Pancreas (tissue), 10 donors: ENCODE data around the gene LCMT2. TPM values are rescaled to one million over a fixed set of nuclear protein-coding genes. Genes with fewer than 3 reads are reported as not detected.
A peak's percentile ranks its signal among the peaks of the same experiment; 100 is the strongest.

Experiments used
- ATAC-seq, 4 donors: fragments of 200-7000 bp; cut with Tn5 transposase; one replicate each; pipeline versions ENCODE4 v1.8.0 to v1.9.1; 2020; ENCODE audit warnings: mild to moderate bottlenecking in 4 of 4, moderate library complexity in 4 of 4
- DNase-seq, 6 donors: peaks; one replicate each; pipeline ENCODE4 v3.0.0-alpha.2; 2020
- FAIRE-seq: peaks from 2 replicates; lab custom pipeline; 2012; peaks lifted over from hg19 to GRCh38; lab: Jason Lieb, UNC
- H3K27ac ChIP-seq, 4 donors: fragments of 200-600 bp; sonication (generic); 1 replicate in 3 of 4; 2 replicates in 1 of 4; pipeline versions ENCODE4 v1.5.0 to v1.8.0; 2020
- H3K27me3 ChIP-seq, 4 donors: fragments of 200-600 bp; one replicate each; pipeline ENCODE4 v1.8.0; 2021
- H3K36me3 ChIP-seq, 3 donors: fragments of 200-600 bp; sonication (generic) in 1 of 3; one replicate each; pipeline versions ENCODE4 v1.5.0 to v1.8.0; 2020 to 2021
- H3K4me1 ChIP-seq, 3 donors: fragments of 200-600 bp; one replicate each; pipeline ENCODE4 v1.8.0; 2021
- H3K4me3 ChIP-seq, 4 donors: fragments of 200-600 bp; sonication (generic) in 2 of 4; one replicate each; pipeline versions ENCODE4 v1.5.0 to v1.8.0; 2020 to 2021
- H3K9me3 ChIP-seq, 4 donors: fragments of 200-600 bp; one replicate each; pipeline ENCODE4 v1.8.0; 2021
- WGBS, 2 donors: extraction: QIAGEN DNeasy Blood & Tissue Kit; methylation state at CpG; one replicate each; pipeline ENCODE4 v1.1.7; 2013; 5-methylcytosine and 5-hydroxymethylcytosine counted together
- intact Hi-C, 3 donors: fragments of 100-400 bp; cut with DNase I; formaldehyde crosslinking; loops; one replicate each; pipeline versions ENCODE4 v1.11.1 to v1.14.2; 2022
- polyA plus RNA-seq, 2 donors: library from polyadenylated mRNA; stranded (reverse); fragments of 200-250 nt; gene quantifications; one replicate each; pipeline ENCODE4 v1.2.3, GENCODE V29; 2013
- total RNA-seq, 6 donors: library from RNA; stranded (reverse); fragmentation: NEBNext Ultra II Directional in 4 of 6; extraction: Animal tissue kit (Norgen Biotek cat#: 25700) in 4 of 6; gene quantifications; one replicate each; pipeline versions ENCODE4 v1.2.1 to v1.2.4, GENCODE V29; 2021 to 2023
- TF ChIP-seq, protein P1 (sequence below), 4 donors: fragments of 200-600 bp; sonication (generic) in 3 of 4; IDR thresholded peaks; one replicate each; pipeline versions ENCODE4 v1.5.0 to v1.8.0; 2021; ENCODE audit warnings: antibody characterized with exemption in 4 of 4
- donor health status: healthy with polysubstance abuse.
- donor health status: DM: no; HTN: no; CAD: no; lungs with moderate emphysema.
- donor health status: DM: no; HTN: no; CAD: no.
- donor health status: control.
- donor health status: control.
- donor health status: Bipolar disorder and iron deficiency.
- donor health status: DM: yes; HTN: yes; CAD: no.
- donor health status: DM: no; HTN: no; CAD: no.
- donor health status: DM: no; HTN: no; CAD: no.
- donor health status: DM: yes; HTN: yes; CAD: no.

LCMT2 gene
- total and polyA plus RNA-seq, 8 donors = 1.7 to 5.0 (median 3.9) TPM

DNA sequence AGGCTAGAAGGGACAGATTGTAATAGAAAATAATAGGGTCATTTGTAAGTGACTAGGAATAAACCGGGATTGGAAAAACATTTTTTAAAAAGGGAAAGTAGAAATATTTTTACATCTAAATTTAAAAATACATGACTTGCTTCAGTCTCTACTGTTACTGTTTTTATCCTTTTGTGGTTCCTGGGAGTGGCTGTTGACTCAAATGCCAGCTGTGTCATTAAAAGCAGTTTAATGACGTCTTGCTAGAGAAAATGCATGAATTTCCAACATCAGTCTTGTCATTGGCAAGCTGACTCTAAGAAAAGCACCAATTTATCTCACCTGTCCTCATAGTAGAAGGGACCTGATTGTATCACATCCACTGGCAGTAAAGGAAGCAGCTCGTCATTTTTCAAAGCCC lies 16.7 kb upstream of the LCMT2 start:
- Histone ChIP-seq H3K4me3 (no peak overlapping the region), H3K27me3 (no peaks in the 10 kb centered on the region), H3K4me1 (no peaks in the 10 kb centered on the region), H3K27ac (no peak overlapping the region), H3K9me3 (no peaks in the 10 kb centered on the region), H3K36me3 (peaks cover 0 to 9% (median 0%) of the 10 kb centered on the region in 3 donors)
- ATAC-seq (no peak), FAIRE-seq (no peak), DNase-seq (no peak)
- intact Hi-C loops = no loop called here
- TF ChIP-seq, protein P1, sequence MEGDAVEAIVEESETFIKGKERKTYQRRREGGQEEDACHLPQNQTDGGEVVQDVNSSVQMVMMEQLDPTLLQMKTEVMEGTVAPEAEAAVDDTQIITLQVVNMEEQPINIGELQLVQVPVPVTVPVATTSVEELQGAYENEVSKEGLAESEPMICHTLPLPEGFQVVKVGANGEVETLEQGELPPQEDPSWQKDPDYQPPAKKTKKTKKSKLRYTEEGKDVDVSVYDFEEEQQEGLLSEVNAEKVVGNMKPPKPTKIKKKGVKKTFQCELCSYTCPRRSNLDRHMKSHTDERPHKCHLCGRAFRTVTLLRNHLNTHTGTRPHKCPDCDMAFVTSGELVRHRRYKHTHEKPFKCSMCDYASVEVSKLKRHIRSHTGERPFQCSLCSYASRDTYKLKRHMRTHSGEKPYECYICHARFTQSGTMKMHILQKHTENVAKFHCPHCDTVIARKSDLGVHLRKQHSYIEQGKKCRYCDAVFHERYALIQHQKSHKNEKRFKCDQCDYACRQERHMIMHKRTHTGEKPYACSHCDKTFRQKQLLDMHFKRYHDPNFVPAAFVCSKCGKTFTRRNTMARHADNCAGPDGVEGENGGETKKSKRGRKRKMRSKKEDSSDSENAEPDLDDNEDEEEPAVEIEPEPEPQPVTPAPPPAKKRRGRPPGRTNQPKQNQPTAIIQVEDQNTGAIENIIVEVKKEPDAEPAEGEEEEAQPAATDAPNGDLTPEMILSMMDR (IDR thresholded peaks at IDR 0.05) = no peak
- WGBS, 2 donors = 81 to 90% methylated on average over 3 of the region's 3 CpGs

DNA sequence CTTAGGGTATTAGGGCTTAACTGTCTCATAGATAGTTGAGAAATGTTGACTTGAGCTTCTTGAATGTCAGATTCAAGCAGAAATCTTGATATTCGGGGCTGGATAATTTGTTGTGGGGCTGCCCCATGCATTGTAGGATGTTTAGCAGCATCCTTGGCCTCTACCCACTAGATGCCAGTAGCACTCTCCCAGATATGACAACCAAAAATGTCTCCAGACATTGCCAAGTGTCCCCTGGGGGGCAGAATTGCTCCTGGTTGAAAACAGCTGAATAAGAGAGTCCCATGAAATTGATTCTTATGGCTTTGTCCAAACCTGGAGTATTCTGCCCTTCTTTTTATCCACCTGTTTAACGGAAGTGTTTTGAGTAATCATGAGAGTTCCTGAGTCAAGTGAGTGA lies 15.9 kb upstream of the LCMT2 start:
- TF ChIP-seq, protein P1 (IDR thresholded peaks at IDR 0.05) = no peak
- ATAC-seq (no peak), FAIRE-seq (no peak), DNase-seq (no peak)
- intact Hi-C loops = no loop called here
- no peaks in the 10 kb centered on the region for H3K4me1 ChIP-seq
- no peak overlapping the region for H3K4me3 ChIP-seq
- H3K27ac ChIP-seq = no peak overlapping the region
- whole genome bisulfite sequencing, 2 donors = 74 to 85% methylated on average over 2 of the region's 2 CpGs
- H3K27me3 ChIP-seq = no peaks in the 10 kb centered on the region
- H3K9me3 ChIP-seq = no peaks in the 10 kb centered on the region
- H3K36me3 ChIP-seq = peaks cover 0 to 9% (median 0%) of the 10 kb centered on the region in 3 donors

DNA sequence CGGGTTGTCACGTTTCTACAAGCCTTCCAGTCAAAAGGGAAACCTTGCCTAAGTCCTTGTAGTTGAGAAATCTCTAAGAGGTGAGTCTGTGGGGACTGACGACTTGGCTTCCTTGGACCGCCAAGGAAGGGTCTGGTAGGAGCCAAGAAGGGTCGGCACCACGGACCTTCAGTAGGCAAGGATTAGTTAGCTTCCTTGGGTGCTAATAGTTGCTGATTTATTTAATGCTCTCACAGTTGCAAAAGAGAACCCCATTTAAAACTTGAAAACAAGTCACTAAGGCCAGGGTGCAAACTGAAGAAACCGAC lies 361 bp upstream of the LCMT2 start:
- Histone ChIP-seq H3K27ac (peak overlapping the region; percentile 84 to 94 (median 91)), H3K36me3 (no peaks in the 10 kb centered on the region), H3K4me3 (peak overlapping the region; percentile 39 to 90 (median 67)), H3K4me1 (peaks cover 0 to 15% (median 13%) of the 10 kb centered on the region in 3 donors), H3K27me3 (no peaks in the 10 kb centered on the region), H3K9me3 (no peaks in the 10 kb centered on the region)
- ATAC-seq (peak in 1 of 4 donors; percentile 9), FAIRE-seq (no peak), DNase-seq (no peak)
- intact Hi-C loops = no loop called here
- TF ChIP-seq, protein P1 (IDR thresholded peaks at IDR 0.05) = no peak
- whole genome bisulfite sequencing, 2 donors = 3 to 5% methylated on average over 7 of the region's 7 CpGs

DNA sequence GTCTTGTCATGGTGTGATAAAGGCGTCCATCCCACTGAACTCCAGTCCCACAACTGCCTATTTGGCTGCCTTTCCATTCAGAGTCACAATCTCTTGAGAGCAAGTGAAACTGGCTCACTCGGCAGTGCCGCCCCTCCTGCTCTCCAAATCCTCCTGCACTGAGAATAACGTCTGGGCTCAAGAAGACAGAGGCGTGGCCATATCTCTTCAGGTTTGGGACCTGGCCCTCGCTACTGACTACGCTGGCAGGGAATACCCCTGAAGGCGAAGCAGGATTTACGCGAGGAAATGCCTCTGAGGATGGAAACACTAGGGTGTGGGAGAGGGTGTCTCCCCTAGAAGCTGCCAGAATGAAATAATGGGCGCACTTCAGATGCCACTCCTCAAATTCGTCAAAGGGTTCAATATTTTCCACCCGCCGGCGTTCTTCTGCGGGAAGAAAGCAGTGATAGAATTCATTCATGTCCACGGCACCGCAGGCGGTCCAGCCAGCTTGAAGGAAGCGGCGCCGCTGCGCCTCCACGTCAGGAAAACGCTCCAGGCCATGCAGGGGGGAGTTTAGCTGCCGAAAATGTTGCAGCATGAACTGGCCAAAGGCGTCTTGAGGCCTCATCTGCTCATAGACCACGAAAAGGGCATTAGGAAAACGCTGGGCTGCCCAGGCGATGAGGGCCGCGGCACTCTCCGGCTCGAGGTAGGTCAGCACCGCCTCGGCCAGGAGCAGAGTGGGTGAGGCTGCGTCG lies 985 bp downstream of the LCMT2 start:
- FAIRE-seq (no peak), DNase-seq (peak in 1 of 6 donors; percentile 13), ATAC-seq (peak in 3 of 4 donors; percentile 8 to 30 (median 17))
- WGBS, 2 donors = 12% methylated on average over 38 of the region's 38 CpGs
- peak overlapping the region; percentile 39 to 90 (median 67) for H3K4me3 ChIP-seq
- peaks cover 0 to 15% (median 13%) of the 10 kb centered on the region in 3 donors for H3K4me1 ChIP-seq
- TF ChIP-seq, protein P1 (IDR thresholded peaks at IDR 0.05) = no peak
- no peaks in the 10 kb centered on the region for H3K36me3 ChIP-seq
- no peaks in the 10 kb centered on the region for H3K9me3 ChIP-seq
- H3K27ac ChIP-seq = peak overlapping the region; percentile 84 to 94 (median 91)
- intact Hi-C loops = no loop called here
- H3K27me3 ChIP-seq = no peaks in the 10 kb centered on the region

DNA sequence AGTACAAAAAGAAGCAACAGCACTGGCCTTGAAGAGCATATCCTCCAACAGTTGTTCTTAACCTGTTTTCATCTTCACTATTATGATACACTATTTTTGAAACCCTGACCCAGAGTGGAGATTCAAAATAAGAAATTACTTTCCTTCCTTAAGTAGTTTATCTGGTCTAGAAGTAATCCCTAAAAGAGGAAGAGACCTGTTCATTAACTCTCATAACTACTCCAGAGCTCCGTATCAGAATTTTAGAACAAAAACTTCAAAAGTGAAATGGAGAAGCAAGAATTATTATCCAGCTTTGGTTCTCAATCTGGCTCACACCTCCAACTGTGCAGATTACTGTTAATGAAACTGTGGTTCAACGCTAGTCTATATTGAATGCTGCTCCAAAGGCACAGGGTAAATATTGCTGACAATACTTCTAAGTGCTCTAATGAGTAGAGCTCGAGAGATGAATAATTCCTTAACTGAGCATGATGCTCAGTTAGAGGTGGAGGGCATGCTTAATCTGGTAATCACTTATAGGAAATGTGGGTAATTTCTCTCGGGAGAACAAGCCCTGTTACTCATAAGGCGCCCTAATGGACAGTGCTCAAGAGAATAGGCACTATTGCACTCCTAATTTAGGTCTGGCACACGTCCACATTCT lies 5.2 kb downstream of the LCMT2 start:
- Histone ChIP-seq H3K36me3 (no peaks in the 10 kb centered on the region), H3K27me3 (no peaks in the 10 kb centered on the region), H3K9me3 (no peaks in the 10 kb centered on the region), H3K4me1 (peaks cover 0 to 13% (median 12%) of the 10 kb centered on the region in 3 donors), H3K4me3 (no peak overlapping the region), H3K27ac (no peak overlapping the region)
- intact Hi-C loops = no loop called here
- WGBS, 2 donors = 65 to 68% methylated on average over 6 of the region's 6 CpGs
- ATAC-seq (no peak), FAIRE-seq (no peak), DNase-seq (no peak)
- TF ChIP-seq, protein P1 (IDR thresholded peaks at IDR 0.05) = no peak
